HG02943 (cell line): ENCODE results near the gene ZNF205.

ENCODE experiments used
- ATAC-seq: cut with Tn5 transposase; IDR thresholded peaks from one replicate; pipeline ENCODE4 v1.9.1; 2021; ENCODE audit warnings: mild to moderate bottlenecking, low read depth, moderate library complexity; ENCODE audit not compliant: unreplicated experiment

The ZNF205 gene

GRCh38 chr16:3084491-3084890 is 27.9 kb upstream of the ZNF205 start:
- ATAC-seq = no peak

GRCh38 chr16:3084969-3085670 is 27.3 kb upstream of the ZNF205 start:
- ATAC-seq = no peak

GRCh38 chr16:3085868-3086595 is 26.4 kb upstream of the ZNF205 start:
- no peak for ATAC-seq

- no peak for ATAC-seq
These were observed 25.7 kb upstream of the ZNF205 start for GRCh38 chr16:3086596-3087242.

GRCh38 chr16:3087243-3088235 is 24.8 kb upstream of the ZNF205 start:
- no peak for ATAC-seq

GRCh38 chr16:3088450-3088849 is 23.9 kb upstream of the ZNF205 start:
- no peak for ATAC-seq

GRCh38 chr16:3088925-3089716 is 23.3 kb upstream of the ZNF205 start:
- ATAC-seq = no peak

- ATAC-seq = no peak
These were observed 22.4 kb upstream of the ZNF205 start for GRCh38 chr16:3089717-3090592.

GRCh38 chr16:3091551-3091950 is 20.8 kb upstream of the ZNF205 start:
- no peak for ATAC-seq

GRCh38 chr16:3092501-3092941 is 19.9 kb upstream of the ZNF205 start:
- no peak for ATAC-seq

GRCh38 chr16:3094289-3095027 is 17.9 kb upstream of the ZNF205 start:
- no peak for ATAC-seq

GRCh38 chr16:3095869-3096268 is 16.5 kb upstream of the ZNF205 start:
- no peak for ATAC-seq

- ATAC-seq = no peak
These were observed 16.0 kb upstream of the ZNF205 start for GRCh38 chr16:3096362-3096761.

- no peak for ATAC-seq
These were observed 15.1 kb upstream of the ZNF205 start for GRCh38 chr16:3097266-3097665.

- ATAC-seq = no peak
These were observed 13.7 kb upstream of the ZNF205 start, which contains the start of gene ZSCAN10 for GRCh38 chr16:3098459-3099394. ZSCAN10 (minus strand) TSS chr16:3099294; CDS start chr16:3092937, 6,357 bp downstream.

GRCh38 chr16:3099395-3099731 is 13.0 kb upstream of the ZNF205 start:
- ATAC-seq = no peak
